Upper lobe of right lung (tissue), 1 donor: ENCODE measurements around the gene ADPRS. TPM values are rescaled to one million over a fixed set of nuclear protein-coding genes. Genes with fewer than 3 reads are reported as not detected.

Source experiments
- ATAC-seq: fragments of 200-7000 bp; cut with Tn5 transposase; one replicate; pipeline ENCODE4 v1.9.1; 2020; ENCODE audit warnings: mild to moderate bottlenecking, moderate library complexity
- DNase-seq: peaks from one replicate; pipeline ENCODE4 v3.0.0-alpha.2; 2020
- H3K27ac ChIP-seq: fragments of 200-600 bp; one replicate; pipeline ENCODE4 v1.8.0; 2022
- H3K27me3 ChIP-seq: fragments of 200-600 bp; one replicate; pipeline ENCODE4 v1.8.0; 2022; ENCODE audit warnings: mild to moderate bottlenecking
- H3K36me3 ChIP-seq: fragments of 200-600 bp; one replicate; pipeline ENCODE4 v1.8.0; 2022
- H3K4me1 ChIP-seq: fragments of 200-600 bp; one replicate; pipeline ENCODE4 v1.8.0; 2022
- H3K4me3 ChIP-seq: fragments of 200-600 bp; one replicate; pipeline ENCODE4 v1.8.0; 2022; ENCODE audit warnings: mild to moderate bottlenecking
- H3K9me3 ChIP-seq: fragments of 200-600 bp; one replicate; pipeline ENCODE4 v1.8.0; 2022
- intact Hi-C: fragments of 100-400 bp; cut with DNase I; formaldehyde crosslinking; loops from one replicate; pipeline ENCODE4 v1.11.0; 2022
- total RNA-seq: library from RNA; stranded (reverse); fragmentation: NEBNext Ultra II Directional; extraction: Animal tissue kit (Norgen Biotek cat#: 25700); gene quantifications from one replicate; pipeline ENCODE4 v1.2.1, GENCODE V29; 2021
- TF ChIP-seq, protein P1 (sequence below): fragments of 200-600 bp; IDR thresholded peaks from one replicate; pipeline ENCODE4 v1.8.0; 2022; ENCODE audit warnings: antibody characterized with exemption
- donor health status: DM: no; HTN: yes; CAD: no; lungs with severe emphysema.

ADPRS gene
- total RNA-seq, 1 donor from 2014 or later, result 26.9 TPM

GRCh38 chr1:36084497-36085115, 4.1 kb upstream of the ADPRS start:
- Histone ChIP-seq H3K4me3 (peak overlapping the region; percentile 46), H3K9me3 (no peaks in the 10 kb centered on the region), H3K27me3 (peaks cover 8% of the 10 kb centered on the region), H3K4me1 (peaks cover 16% of the 10 kb centered on the region), H3K36me3 (no peaks in the 10 kb centered on the region), H3K27ac (no peak overlapping the region)
- intact Hi-C loops, result no loop called here
- DNase-seq, result peak; percentile 55
- ATAC-seq, result no peak
- TF ChIP-seq, protein P1, sequence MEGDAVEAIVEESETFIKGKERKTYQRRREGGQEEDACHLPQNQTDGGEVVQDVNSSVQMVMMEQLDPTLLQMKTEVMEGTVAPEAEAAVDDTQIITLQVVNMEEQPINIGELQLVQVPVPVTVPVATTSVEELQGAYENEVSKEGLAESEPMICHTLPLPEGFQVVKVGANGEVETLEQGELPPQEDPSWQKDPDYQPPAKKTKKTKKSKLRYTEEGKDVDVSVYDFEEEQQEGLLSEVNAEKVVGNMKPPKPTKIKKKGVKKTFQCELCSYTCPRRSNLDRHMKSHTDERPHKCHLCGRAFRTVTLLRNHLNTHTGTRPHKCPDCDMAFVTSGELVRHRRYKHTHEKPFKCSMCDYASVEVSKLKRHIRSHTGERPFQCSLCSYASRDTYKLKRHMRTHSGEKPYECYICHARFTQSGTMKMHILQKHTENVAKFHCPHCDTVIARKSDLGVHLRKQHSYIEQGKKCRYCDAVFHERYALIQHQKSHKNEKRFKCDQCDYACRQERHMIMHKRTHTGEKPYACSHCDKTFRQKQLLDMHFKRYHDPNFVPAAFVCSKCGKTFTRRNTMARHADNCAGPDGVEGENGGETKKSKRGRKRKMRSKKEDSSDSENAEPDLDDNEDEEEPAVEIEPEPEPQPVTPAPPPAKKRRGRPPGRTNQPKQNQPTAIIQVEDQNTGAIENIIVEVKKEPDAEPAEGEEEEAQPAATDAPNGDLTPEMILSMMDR, result no peak

- Histone ChIP-seq H3K27ac (no peak overlapping the region), H3K4me3 (no peak overlapping the region), H3K4me1 (peaks cover 21% of the 10 kb centered on the region), H3K36me3 (no peaks in the 10 kb centered on the region), H3K27me3 (peaks cover 8% of the 10 kb centered on the region), H3K9me3 (no peaks in the 10 kb centered on the region)
- ATAC-seq, result no peak
- intact Hi-C loops, result no loop called here
- TF ChIP-seq, protein P1, result no peak
- no peak for DNase-seq
Observed at GRCh38 chr1:36085126-36085525, 3.6 kb upstream of the ADPRS start.

GRCh38 chr1:36085686-36086526, 2.8 kb upstream of the ADPRS start:
- Histone ChIP-seq H3K9me3 (no peaks in the 10 kb centered on the region), H3K27me3 (peaks cover 8% of the 10 kb centered on the region), H3K4me3 (no peak overlapping the region), H3K27ac (no peak overlapping the region), H3K36me3 (no peaks in the 10 kb centered on the region), H3K4me1 (peaks cover 26% of the 10 kb centered on the region)
- intact Hi-C loops, result no loop called here
- TF ChIP-seq, protein P1, result no peak
- ATAC-seq (no peak), DNase-seq (peak; percentile 57)

- peaks cover 8% of the 10 kb centered on the region for H3K27me3 ChIP-seq
- intact Hi-C loops, result no loop called here
- DNase-seq, result peak; percentile 54
- TF ChIP-seq, protein P1, result no peak
- H3K4me3 ChIP-seq, result no peak overlapping the region
- no peak overlapping the region for H3K27ac ChIP-seq
- peaks cover 7% of the 10 kb centered on the region for H3K36me3 ChIP-seq
- peaks cover 28% of the 10 kb centered on the region for H3K4me1 ChIP-seq
- no peaks in the 10 kb centered on the region for H3K9me3 ChIP-seq
- ATAC-seq, result no peak
Observed at GRCh38 chr1:36086529-36087232, 2.0 kb upstream of the ADPRS start.

DNA sequence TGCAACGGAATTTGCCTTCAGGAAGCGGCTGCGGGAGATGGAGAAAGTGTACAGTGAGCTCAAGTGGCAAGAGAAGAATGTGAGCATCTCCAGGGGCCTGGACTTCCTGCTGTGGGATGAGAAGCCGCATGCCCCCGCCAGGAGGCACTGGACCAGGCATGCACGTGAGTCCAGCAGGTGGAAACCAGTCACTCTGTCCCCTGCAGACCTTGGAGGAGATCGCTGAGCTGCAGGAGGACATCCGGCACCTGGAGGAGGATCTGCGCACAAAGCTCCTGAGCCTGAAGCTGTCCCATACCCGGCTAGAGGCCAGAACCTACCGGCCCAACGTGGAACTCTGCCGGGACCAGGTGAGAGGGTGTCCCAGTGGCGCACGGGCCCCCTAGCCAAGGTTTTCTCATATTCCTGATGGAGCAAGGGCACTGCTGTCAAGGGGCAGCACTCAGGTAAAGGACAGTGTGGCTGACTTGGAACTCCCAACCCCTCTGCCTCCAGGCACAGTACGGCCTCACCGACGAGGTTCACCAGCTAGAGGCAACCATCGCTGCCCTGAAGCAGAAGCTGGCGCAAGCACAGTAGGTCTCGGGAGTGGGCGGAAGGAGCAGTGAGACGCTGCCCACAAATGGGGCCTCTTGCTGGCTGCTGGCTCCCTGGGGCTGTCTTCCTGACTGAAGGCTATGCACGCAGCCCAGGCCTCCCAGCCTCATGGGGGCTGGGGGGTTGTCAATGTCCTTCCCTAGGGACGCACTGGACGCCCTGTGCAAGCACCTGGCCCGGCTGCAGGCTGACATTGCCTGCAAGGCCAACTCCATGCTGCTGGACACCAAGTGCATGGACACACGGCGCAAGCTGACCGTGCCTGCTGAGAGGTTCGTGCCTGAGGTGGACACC, 1.2 kb upstream of the ADPRS start:
- Histone ChIP-seq H3K36me3 (peaks cover 15% of the 10 kb centered on the region), H3K27ac (no peak overlapping the region), H3K4me3 (no peak overlapping the region), H3K4me1 (peaks cover 28% of the 10 kb centered on the region), H3K27me3 (peaks cover 8% of the 10 kb centered on the region), H3K9me3 (no peaks in the 10 kb centered on the region)
- intact Hi-C loops, result no loop called here
- DNase-seq (peak; percentile 65), ATAC-seq (no peak)
- TF ChIP-seq, protein P1, result no peak
